ENCODE results near the gene LILRA6.

LILRA6 gene

GRCh38 chr19:54191811-54192453 lies 50.7 kb downstream of the LILRA6 start:
- no peak for TF ChIP-seq CTCF (conservative IDR thresholded peaks at IDR 0.05; ENCODE audit: low read depth, low read length)
- DNase-seq (ENCODE audit: low read depth), result no peak
- H3K4me3 ChIP-seq (ENCODE audit: low read depth, low read length), result peak overlapping the region; percentile 85

- no peak for TF ChIP-seq CTCF (conservative IDR thresholded peaks at IDR 0.05; ENCODE audit: low read depth, low read length)
- peak within 1 kb of the TSS; percentile 85 for H3K4me3 ChIP-seq (ENCODE audit: low read depth, low read length)
- peak; percentile 84 for DNase-seq (ENCODE audit: low read depth)
These were observed 51.4 kb downstream of the LILRA6 start, which contains the start of gene TSEN34 for GRCh38 chr19:54191011-54191810. Gene TSEN34, plus strand, starts transcription at chr19:54191308. Its CDS starts 57 bp downstream, at chr19:54191365.

- peak; percentile 100 for DNase-seq (ENCODE audit: low read depth)
- peak overlapping the region; percentile 85 for H3K4me3 ChIP-seq (ENCODE audit: low read depth, low read length)
- TF ChIP-seq CTCF (conservative IDR thresholded peaks at IDR 0.05; ENCODE audit: low read depth, low read length), result no peak
These were observed 52.0 kb downstream of the LILRA6 start for GRCh38 chr19:54190503-54191010.

- DNase-seq (ENCODE audit: low read depth), result peak; percentile 100
- peak overlapping the region; percentile 83 for H3K4me3 ChIP-seq (ENCODE audit: low read depth, low read length)
- no peak for TF ChIP-seq CTCF (conservative IDR thresholded peaks at IDR 0.05; ENCODE audit: low read depth, low read length)
These were observed 52.7 kb downstream of the LILRA6 start for GRCh38 chr19:54189735-54190502.

GRCh38 chr19:54189145-54189734 lies 53.4 kb downstream of the LILRA6 start, which contains the start of gene MBOAT7:
Gene MBOAT7, minus strand, starts transcription at chr19:54189580. Its CDS starts 1,072 bp downstream, at chr19:54188508.
- peak within 1 kb of the TSS; percentile 83 for H3K4me3 ChIP-seq (ENCODE audit: low read depth, low read length)
- DNase-seq (ENCODE audit: low read depth), result no peak
- no peak for TF ChIP-seq CTCF (conservative IDR thresholded peaks at IDR 0.05; ENCODE audit: low read depth, low read length)

GRCh38 chr19:54188215-54188871 lies 54.2 kb downstream of the LILRA6 start:
- no peak for TF ChIP-seq CTCF (conservative IDR thresholded peaks at IDR 0.05; ENCODE audit: low read depth, low read length)
- peak; percentile 55 for DNase-seq (ENCODE audit: low read depth)
- H3K4me3 ChIP-seq (ENCODE audit: low read depth, low read length), result peak overlapping the region; percentile 83
